Measurements from ENCODE around the gene VEPH1. TPM values are rescaled to one million over a fixed set of nuclear protein-coding genes. Genes with fewer than 3 reads are reported as not detected.

Gene VEPH1
- total and polyA plus RNA-seq, 9 donors, result 0.46 to 1.6 (median 1.2) TPM

DNA sequence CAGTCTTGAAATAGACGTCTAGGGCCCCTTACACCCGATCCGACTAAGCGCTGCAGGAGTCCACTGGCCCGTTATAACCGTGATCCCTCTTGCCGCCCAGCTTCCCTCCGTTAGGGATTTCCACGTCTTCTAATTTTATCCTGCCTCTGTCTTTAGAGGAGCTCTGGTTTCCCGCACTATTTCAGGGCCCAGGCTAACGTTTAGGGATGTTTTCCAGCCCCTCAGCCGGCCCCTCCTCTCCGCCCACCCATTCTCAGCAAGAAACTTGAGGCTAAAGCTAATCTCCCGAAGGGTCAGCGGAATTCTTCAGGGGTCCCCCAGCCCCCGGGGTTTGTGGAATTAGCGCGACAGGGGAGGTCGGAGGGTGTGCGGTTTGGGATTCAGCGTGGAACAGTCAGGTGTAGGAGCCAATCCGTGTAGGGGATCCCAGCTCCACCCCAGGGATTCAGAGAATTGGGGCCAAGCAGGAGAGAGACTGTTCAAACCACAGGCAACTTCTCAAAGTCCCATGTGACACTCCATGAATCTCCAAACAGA is 65.0 kb downstream of the VEPH1 start:
- Histone ChIP-seq H3K9me3 (replicated peaks; ENCODE audit: control insufficient read depth, low read depth, low read length) (no peaks in the 10 kb centered on the region), H3K27ac (ENCODE audit: low read length) (peak overlapping the region; percentile 87), H3K36me3 (ENCODE audit: control insufficient read depth, insufficient read depth, low read length) (no peaks in the 10 kb centered on the region), H3K4me1 (ENCODE audit: control insufficient read depth, insufficient read depth, low read length) (peaks cover 8% of the 10 kb centered on the region), H3K4me3 (ENCODE audit: low read length) (peak overlapping the region; percentile 54), H3K27me3 (ENCODE audit: control insufficient read depth, insufficient read depth, low read length) (peaks cover 9% of the 10 kb centered on the region)
- DNase-seq, result peak; percentile 57
- WGBS (ENCODE audit: insufficient coverage), result 0% methylated on average over 11 of the region's 22 CpGs

DNA sequence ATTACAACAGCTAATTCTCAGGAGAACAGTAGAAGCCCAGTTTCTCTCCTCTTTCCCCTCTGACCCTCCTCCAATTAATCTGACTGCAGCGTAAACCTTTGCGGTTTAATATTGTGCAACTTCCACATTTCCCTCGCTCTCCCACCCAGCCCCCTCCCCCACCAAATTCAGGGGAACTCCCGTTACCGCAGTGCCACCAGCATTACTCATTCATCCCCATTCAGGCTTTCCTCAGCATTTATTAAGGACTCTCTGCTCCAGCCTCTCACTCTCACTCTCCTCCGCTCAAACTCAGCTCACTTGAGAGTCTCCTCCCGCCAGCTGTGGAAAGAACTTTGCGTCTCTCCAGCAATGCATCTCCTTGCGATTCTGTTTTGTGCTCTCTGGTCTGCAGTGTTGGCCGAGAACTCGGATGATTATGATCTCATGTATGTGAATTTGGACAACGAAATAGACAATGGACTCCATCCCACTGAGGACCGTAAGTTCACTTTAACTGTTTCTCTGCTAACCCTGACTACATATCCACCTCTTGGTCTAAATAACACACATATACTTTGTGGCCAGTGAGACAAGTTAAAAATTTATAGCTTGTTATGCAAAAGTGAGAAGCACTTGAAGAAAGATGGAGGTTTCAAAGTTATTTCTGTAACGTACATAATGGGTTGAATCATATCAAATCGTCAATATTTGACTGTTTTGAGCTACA is 66.5 kb downstream of the VEPH1 start, which contains the start of gene PTX3:
Gene PTX3 (plus strand): TSS at position 268 of the 709 bp plus-strand sequence. CDS start 84 bp downstream, at position 352.
- Histone ChIP-seq H3K36me3 (ENCODE audit: control insufficient read depth, insufficient read depth, low read length) (no peaks in the 10 kb centered on the region), H3K27me3 (ENCODE audit: control insufficient read depth, insufficient read depth, low read length) (peaks cover 9% of the 10 kb centered on the region), H3K4me1 (ENCODE audit: control insufficient read depth, insufficient read depth, low read length) (peaks cover 8% of the 10 kb centered on the region), H3K9me3 (replicated peaks; ENCODE audit: control insufficient read depth, low read depth, low read length) (no peaks in the 10 kb centered on the region), H3K4me3 (ENCODE audit: low read length) (peak within 1 kb of the TSS; percentile 54), H3K27ac (ENCODE audit: low read length) (peak within 1 kb of the TSS; percentile 91)
- DNase-seq, result peak; percentile 97
- 4% methylated on average over 7 of the region's 15 CpGs for WGBS (ENCODE audit: insufficient coverage)

DNA sequence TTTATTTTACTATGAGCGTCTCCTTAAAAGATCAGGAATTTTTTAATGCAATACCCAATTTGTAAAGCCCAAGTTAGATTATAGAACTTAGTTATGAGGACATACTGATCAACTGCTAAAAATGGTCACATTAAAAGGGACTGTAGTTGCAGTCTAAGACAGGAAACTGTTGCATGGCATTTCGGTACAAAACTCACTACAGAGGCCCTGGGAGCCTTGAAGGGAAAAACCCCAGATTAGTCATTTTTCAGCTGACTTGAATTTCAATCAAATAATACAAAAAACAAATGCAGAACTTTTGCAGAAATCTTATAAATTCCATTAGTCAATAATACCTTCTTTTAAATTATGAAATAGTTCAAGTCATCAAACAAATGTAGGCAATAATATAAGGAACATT is 73.5 kb downstream of the VEPH1 start:
- Histone ChIP-seq H3K27me3 (ENCODE audit: control insufficient read depth, insufficient read depth, low read length) (no peaks in the 10 kb centered on the region), H3K4me3 (ENCODE audit: low read length) (no peak overlapping the region), H3K4me1 (ENCODE audit: control insufficient read depth, insufficient read depth, low read length) (no peaks in the 10 kb centered on the region), H3K36me3 (ENCODE audit: control insufficient read depth, insufficient read depth, low read length) (no peaks in the 10 kb centered on the region), H3K9me3 (replicated peaks; ENCODE audit: control insufficient read depth, low read depth, low read length) (no peaks in the 10 kb centered on the region), H3K27ac (ENCODE audit: low read length) (no peak overlapping the region)
- no CpG with 5 or more reads among the region's 2 CpGs for WGBS (ENCODE audit: insufficient coverage)
- DNase-seq, result no peak

DNA sequence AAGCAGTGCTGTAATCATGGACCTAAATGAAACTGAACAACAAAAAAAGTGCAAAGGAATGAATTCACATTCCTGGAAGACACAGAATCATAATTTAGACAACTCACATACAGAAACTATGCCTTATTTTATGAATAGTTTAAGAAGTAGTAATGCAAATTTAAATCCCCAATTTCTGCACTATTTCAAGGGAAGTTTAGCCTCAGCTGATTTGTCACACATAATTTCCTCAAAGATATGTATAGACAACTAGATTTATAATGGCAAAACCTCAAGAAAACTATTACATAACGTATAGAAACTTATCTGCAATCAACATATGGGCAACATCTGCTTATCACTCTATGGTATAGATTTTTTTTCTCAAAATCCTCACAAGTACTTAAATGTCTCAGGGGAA is 74.4 kb downstream of the VEPH1 start:
- no CpG with 5 or more reads among the region's 1 CpG for WGBS (ENCODE audit: insufficient coverage)
- H3K4me3 ChIP-seq (ENCODE audit: low read length), result no peak overlapping the region

DNA sequence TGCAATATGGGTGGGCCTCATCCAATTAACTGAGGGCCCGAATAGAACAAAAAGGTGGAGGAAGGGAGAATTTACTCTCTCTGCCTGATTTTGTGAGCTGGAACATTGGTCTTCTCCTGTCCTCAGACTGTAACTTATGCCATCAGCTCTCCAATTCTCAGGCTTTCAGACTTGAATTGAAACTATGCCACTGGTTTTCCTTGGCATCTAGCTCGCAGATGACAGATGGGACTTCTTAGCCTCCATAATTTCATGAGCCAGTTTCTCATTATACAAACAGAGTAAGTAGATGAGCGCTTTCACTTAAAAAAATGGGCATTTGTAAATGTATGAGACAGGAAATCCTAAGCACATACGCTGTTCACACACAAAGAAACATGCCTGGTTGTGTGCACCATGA is 75.3 kb downstream of the VEPH1 start:
- no peaks in the 10 kb centered on the region for H3K36me3 ChIP-seq (ENCODE audit: control insufficient read depth, insufficient read depth, low read length)
- no peak overlapping the region for H3K4me3 ChIP-seq (ENCODE audit: low read length)
- no peak overlapping the region for H3K27ac ChIP-seq (ENCODE audit: low read length)
- no peaks in the 10 kb centered on the region for H3K27me3 ChIP-seq (ENCODE audit: control insufficient read depth, insufficient read depth, low read length)
- 60% methylated on average over 1 of the region's 4 CpGs for WGBS (ENCODE audit: insufficient coverage)
- H3K4me1 ChIP-seq (ENCODE audit: control insufficient read depth, insufficient read depth, low read length), result no peaks in the 10 kb centered on the region
- no peaks in the 10 kb centered on the region for H3K9me3 ChIP-seq (replicated peaks; ENCODE audit: control insufficient read depth, low read depth, low read length)
- DNase-seq, result no peak

More for the DNA sequence above, 74.4 kb downstream of the VEPH1 start:
- Histone ChIP-seq H3K27ac (ENCODE audit: low read length) (no peak overlapping the region), H3K9me3 (replicated peaks; ENCODE audit: control insufficient read depth, low read depth, low read length) (no peaks in the 10 kb centered on the region), H3K4me1 (ENCODE audit: control insufficient read depth, insufficient read depth, low read length) (no peaks in the 10 kb centered on the region), H3K36me3 (ENCODE audit: control insufficient read depth, insufficient read depth, low read length) (no peaks in the 10 kb centered on the region), H3K27me3 (ENCODE audit: control insufficient read depth, insufficient read depth, low read length) (no peaks in the 10 kb centered on the region)
- no peak for DNase-seq

DNA sequence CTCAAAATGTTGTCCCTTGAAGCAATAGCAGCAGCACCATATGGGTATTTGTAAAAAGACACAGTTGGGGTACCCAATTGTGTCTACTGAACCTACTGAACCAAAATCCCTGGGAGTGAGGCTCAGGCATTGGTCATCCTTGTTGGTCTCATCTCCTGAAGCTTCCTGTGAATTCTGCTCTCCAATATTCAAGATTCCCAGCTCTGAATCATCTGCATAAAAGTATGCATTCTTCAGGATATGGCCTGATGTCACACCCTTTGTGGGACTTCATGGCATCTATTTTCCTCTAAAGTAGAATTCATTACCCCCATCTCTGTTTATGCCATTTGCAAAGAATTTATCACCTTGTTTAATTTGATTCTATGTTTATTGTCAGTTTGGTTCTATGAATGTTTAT is 79.9 kb downstream of the VEPH1 start:
- Histone ChIP-seq H3K4me1 (ENCODE audit: control insufficient read depth, insufficient read depth, low read length) (no peaks in the 10 kb centered on the region), H3K27me3 (ENCODE audit: control insufficient read depth, insufficient read depth, low read length) (no peaks in the 10 kb centered on the region), H3K4me3 (ENCODE audit: low read length) (no peak overlapping the region), H3K36me3 (ENCODE audit: control insufficient read depth, insufficient read depth, low read length) (no peaks in the 10 kb centered on the region), H3K27ac (ENCODE audit: low read length) (no peak overlapping the region), H3K9me3 (replicated peaks; ENCODE audit: control insufficient read depth, low read depth, low read length) (no peaks in the 10 kb centered on the region)
- DNase-seq, result no peak

DNA sequence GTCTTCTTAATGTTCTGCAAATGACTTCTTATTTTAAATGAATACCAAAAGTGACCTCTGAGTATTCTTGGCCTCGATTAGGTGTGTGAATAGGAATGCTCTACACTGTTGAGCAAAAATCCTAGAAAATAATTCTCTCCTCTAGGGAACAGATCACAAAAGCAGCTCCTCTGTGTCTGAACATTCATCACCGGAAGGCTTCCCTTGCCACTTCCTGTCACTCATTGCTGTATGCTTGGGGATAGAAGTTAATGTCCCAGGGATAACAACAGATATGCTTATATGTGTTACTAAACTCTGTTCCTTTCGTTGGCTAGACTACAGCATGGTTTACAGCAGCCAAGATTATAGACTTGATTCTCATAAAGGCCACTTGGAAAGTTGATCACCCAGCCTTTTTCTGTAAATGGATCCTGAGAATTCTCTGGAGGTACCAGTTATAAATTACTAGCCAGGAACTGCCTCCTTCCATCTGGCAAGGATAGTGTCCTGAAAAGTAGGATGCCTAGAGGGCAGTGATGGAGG is 82.5 kb downstream of the VEPH1 start:
- peak; percentile 67 for DNase-seq
- Histone ChIP-seq H3K9me3 (replicated peaks; ENCODE audit: control insufficient read depth, low read depth, low read length) (no peaks in the 10 kb centered on the region), H3K4me3 (ENCODE audit: low read length) (no peak overlapping the region), H3K36me3 (ENCODE audit: control insufficient read depth, insufficient read depth, low read length) (no peaks in the 10 kb centered on the region), H3K4me1 (ENCODE audit: control insufficient read depth, insufficient read depth, low read length) (no peaks in the 10 kb centered on the region), H3K27ac (ENCODE audit: low read length) (no peak overlapping the region), H3K27me3 (ENCODE audit: control insufficient read depth, insufficient read depth, low read length) (no peaks in the 10 kb centered on the region)
- no CpG with 5 or more reads among the region's 3 CpGs for WGBS (ENCODE audit: insufficient coverage)

DNA sequence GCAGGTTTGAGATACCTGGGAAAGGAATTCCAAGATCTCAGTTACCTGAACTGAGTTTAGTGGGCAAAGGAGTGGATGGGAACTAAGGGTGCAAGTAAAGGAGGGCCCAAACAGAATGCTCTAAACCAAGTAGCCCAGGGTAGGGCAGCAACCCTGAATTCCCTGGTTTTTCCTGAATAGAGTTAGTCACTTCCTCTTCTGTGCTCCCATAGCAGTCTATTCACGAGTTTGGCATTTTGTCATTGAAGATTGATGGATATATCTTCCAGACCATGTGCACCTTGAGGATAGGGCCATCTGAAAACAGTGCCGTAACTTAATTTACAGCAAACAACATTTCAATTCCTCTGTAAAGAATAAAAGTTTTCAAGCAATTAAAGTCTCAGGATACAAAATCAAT is 85.1 kb downstream of the VEPH1 start:
- no CpG with 5 or more reads among the region's 2 CpGs for WGBS (ENCODE audit: insufficient coverage)

DNA sequence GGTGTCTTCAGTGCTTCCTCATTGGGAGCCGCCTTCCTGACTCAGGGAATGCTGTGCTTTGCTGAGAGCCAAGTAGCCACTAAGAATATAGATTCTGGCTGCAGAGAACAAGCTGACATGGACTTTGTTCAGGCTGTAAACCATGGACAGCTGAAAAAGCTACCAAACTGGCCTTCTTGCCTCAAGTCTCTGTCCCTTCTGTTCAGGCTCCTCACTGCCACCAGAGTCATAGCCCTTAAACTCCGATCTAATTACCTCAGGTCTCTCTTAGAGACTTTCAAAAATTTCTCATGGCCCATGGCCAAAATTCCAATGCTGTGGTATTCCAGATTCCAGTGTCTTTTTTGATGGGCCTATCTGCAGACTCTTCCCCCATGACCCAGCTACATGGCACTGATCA is 86.0 kb downstream of the VEPH1 start:
- Histone ChIP-seq H3K9me3 (replicated peaks; ENCODE audit: control insufficient read depth, low read depth, low read length) (no peaks in the 10 kb centered on the region), H3K36me3 (ENCODE audit: control insufficient read depth, insufficient read depth, low read length) (no peaks in the 10 kb centered on the region), H3K4me3 (ENCODE audit: low read length) (no peak overlapping the region), H3K27me3 (ENCODE audit: control insufficient read depth, insufficient read depth, low read length) (no peaks in the 10 kb centered on the region), H3K4me1 (ENCODE audit: control insufficient read depth, insufficient read depth, low read length) (no peaks in the 10 kb centered on the region), H3K27ac (ENCODE audit: low read length) (no peak overlapping the region)
- 67% methylated on average over 2 of the region's 2 CpGs for WGBS (ENCODE audit: insufficient coverage)
- no peak for DNase-seq

More for the DNA sequence above, 85.1 kb downstream of the VEPH1 start:
- H3K9me3 ChIP-seq (replicated peaks; ENCODE audit: control insufficient read depth, low read depth, low read length), result no peaks in the 10 kb centered on the region
- DNase-seq, result no peak
- no peaks in the 10 kb centered on the region for H3K36me3 ChIP-seq (ENCODE audit: control insufficient read depth, insufficient read depth, low read length)
- no peaks in the 10 kb centered on the region for H3K4me1 ChIP-seq (ENCODE audit: control insufficient read depth, insufficient read depth, low read length)
- no peak overlapping the region for H3K4me3 ChIP-seq (ENCODE audit: low read length)
- H3K27ac ChIP-seq (ENCODE audit: low read length), result no peak overlapping the region
- no peaks in the 10 kb centered on the region for H3K27me3 ChIP-seq (ENCODE audit: control insufficient read depth, insufficient read depth, low read length)

DNA sequence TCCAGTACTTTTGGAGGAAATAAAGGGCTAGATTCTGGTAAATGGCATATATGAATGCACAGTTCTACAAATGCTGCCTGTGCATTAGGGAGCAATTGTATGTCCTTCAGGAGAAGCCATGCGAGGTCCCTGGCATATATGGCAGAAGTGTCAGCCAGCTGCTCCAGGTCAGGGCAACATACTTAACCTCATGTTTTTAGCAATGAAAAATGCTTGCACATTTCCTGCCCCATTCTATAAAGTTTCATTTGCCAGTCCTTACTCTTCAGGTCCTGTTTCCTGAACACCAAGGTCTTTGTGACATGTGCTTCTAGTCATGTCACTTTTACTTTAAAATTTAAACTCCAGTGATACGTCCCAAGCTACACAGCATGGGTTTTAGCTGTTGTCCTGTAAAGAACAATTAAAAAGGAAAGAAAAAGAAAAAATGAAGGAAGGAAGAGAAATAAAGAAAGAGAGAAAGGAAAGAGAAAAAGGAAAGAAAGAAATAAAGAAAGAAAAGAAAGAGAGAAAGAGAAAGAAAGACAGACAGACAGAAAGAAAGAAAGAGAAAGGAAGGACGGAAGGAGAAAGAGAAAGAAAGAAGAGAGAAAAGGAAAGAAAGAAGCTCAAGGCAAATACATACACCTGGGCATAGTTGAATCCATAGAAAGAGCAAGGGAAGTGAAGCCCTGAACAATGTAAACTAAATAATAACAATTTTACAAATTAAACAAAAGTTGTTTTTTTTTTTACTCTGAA is 86.7 kb downstream of the VEPH1 start:
- DNase-seq, result no peak
- Histone ChIP-seq H3K9me3 (replicated peaks; ENCODE audit: control insufficient read depth, low read depth, low read length) (no peaks in the 10 kb centered on the region), H3K4me1 (ENCODE audit: control insufficient read depth, insufficient read depth, low read length) (no peaks in the 10 kb centered on the region), H3K36me3 (ENCODE audit: control insufficient read depth, insufficient read depth, low read length) (no peaks in the 10 kb centered on the region), H3K27ac (ENCODE audit: low read length) (no peak overlapping the region), H3K4me3 (ENCODE audit: low read length) (no peak overlapping the region), H3K27me3 (ENCODE audit: control insufficient read depth, insufficient read depth, low read length) (no peaks in the 10 kb centered on the region)
- WGBS (ENCODE audit: insufficient coverage), result no CpG with 5 or more reads among the region's 3 CpGs
